Neuronal stem cell (in vitro differentiated cells): Measurements from ENCODE around the gene SELENOS.

Source experiments
- DNase-seq: peaks from one replicate; pipeline ENCODE4 v3.0.0-alpha.2; 2013; ENCODE audit warnings: low spot score
- H2AFZ ChIP-seq: one replicate; pipeline ENCODE4 v1.6.1; 2013; ENCODE audit warnings: mild to moderate bottlenecking, low read length, inconsistent platforms
- H2AK5ac ChIP-seq: 2 replicates; pipeline ENCODE4 v1.6.1; 2013; ENCODE audit warnings: low read depth, mild to moderate bottlenecking, inconsistent platforms, low read length, moderate library complexity, mixed read lengths
- H2BK120ac ChIP-seq: 2 replicates; pipeline ENCODE4 v1.6.1; 2013; ENCODE audit warnings: low read depth, mild to moderate bottlenecking, inconsistent platforms, low read length, moderate library complexity, mixed read lengths
- H2BK12ac ChIP-seq: one replicate; pipeline ENCODE4 v1.6.1; 2013; ENCODE audit warnings: low read length, inconsistent platforms
- H2BK15ac ChIP-seq: 2 replicates; pipeline ENCODE4 v1.6.1; 2013; ENCODE audit warnings: mild to moderate bottlenecking, low read length, inconsistent platforms, mixed read lengths
- H2BK5ac ChIP-seq: one replicate; pipeline ENCODE4 v1.6.1; 2013; ENCODE audit warnings: inconsistent platforms, mild to moderate bottlenecking, low read length, moderate library complexity
- H3K14ac ChIP-seq: one replicate; pipeline ENCODE4 v1.6.1; 2013; ENCODE audit warnings: low read length, inconsistent platforms
- H3K18ac ChIP-seq: 2 replicates; pipeline ENCODE4 v1.6.1; 2013; ENCODE audit warnings: low read length, inconsistent platforms
- H3K23ac ChIP-seq: 2 replicates; pipeline ENCODE4 v1.6.1; 2013; ENCODE audit warnings: low read depth, mild to moderate bottlenecking, mixed read lengths, low read length, inconsistent platforms; ENCODE audit not compliant: poor library complexity
- H3K27ac ChIP-seq: replicated peaks from 3 replicates; pipeline ENCODE4 v1.5.1; 2013; ENCODE audit warnings: low read length, inconsistent platforms
- H3K27me3 ChIP-seq, 3 experiments: 2 replicates each; pipeline ENCODE4 v1.6.1; 2013; ENCODE audit warnings: low read length in 3 of 3, mild to moderate bottlenecking in 2 of 3, inconsistent platforms in 1 of 3, low read depth in 1 of 3, mixed read lengths in 1 of 3, moderate library complexity in 1 of 3; ENCODE audit not compliant: control insufficient read depth in 3 of 3, insufficient read depth in 3 of 3
- H3K36me3 ChIP-seq, 2 donors: replicated peaks in 1 of 2; 2 replicates each; pipeline ENCODE4 v1.6.1; 2013; ENCODE audit warnings: low read length in 2 of 2; ENCODE audit not compliant: control insufficient read depth in 2 of 2, insufficient read depth in 2 of 2
- H3K4ac ChIP-seq: 2 replicates; pipeline ENCODE4 v1.6.1; 2013; ENCODE audit warnings: inconsistent platforms, mild to moderate bottlenecking, low read length, moderate library complexity
- H3K4me1 ChIP-seq, 2 donors: 1 replicate in 1 of 2; 2 replicates in 1 of 2; pipeline ENCODE4 v1.6.1; 2013; ENCODE audit warnings: low read length in 2 of 2, low read depth in 1 of 2; ENCODE audit not compliant: control insufficient read depth in 2 of 2, insufficient read depth in 1 of 2
- H3K4me2 ChIP-seq: one replicate; pipeline ENCODE4 v1.6.1; 2013; ENCODE audit warnings: mild to moderate bottlenecking, low read length, inconsistent platforms; ENCODE audit not compliant: insufficient read depth, poor library complexity, severe bottlenecking
- H3K4me3 ChIP-seq, 2 donors: 2 replicates each; pipeline ENCODE4 v1.5.1; 2013; ENCODE audit warnings: low read length in 2 of 2, mild to moderate bottlenecking in 2 of 2, inconsistent platforms in 1 of 2, moderate library complexity in 1 of 2
- H3K79me1 ChIP-seq: one replicate; pipeline ENCODE4 v1.6.1; 2013; ENCODE audit warnings: low read depth, mild to moderate bottlenecking, inconsistent platforms, low read length, moderate library complexity
- H3K9ac ChIP-seq: one replicate; pipeline ENCODE4 v1.6.1; 2013; ENCODE audit warnings: mild to moderate bottlenecking, low read depth, low read length, inconsistent platforms; ENCODE audit not compliant: poor library complexity
- H3K9me3 ChIP-seq, 2 donors: replicated peaks in 1 of 2; 2 replicates each; pipeline versions ENCODE3 to v1.6.1; 2013; ENCODE audit warnings: low read length in 2 of 2, mild to moderate bottlenecking in 2 of 2, inconsistent platforms in 1 of 2, low read depth in 1 of 2, mixed read lengths in 1 of 2, moderate library complexity in 1 of 2; ENCODE audit not compliant: control insufficient read depth in 2 of 2, insufficient read depth in 1 of 2
- H4K8ac ChIP-seq: one replicate; pipeline ENCODE4 v1.6.1; 2013; ENCODE audit warnings: low read depth, mild to moderate bottlenecking, inconsistent platforms, low read length, moderate library complexity
- H4K91ac ChIP-seq: one replicate; pipeline ENCODE4 v1.6.1; 2013; ENCODE audit warnings: low read length, low read depth, mild to moderate bottlenecking, inconsistent platforms; ENCODE audit not compliant: poor library complexity
- WGBS, 2 donors: extraction: QIAGEN DNeasy Blood & Tissue Kit; methylation state at CpG; one replicate each; pipeline ENCODE4 v1.1.7; 2013; ENCODE audit warnings: missing lambda C conversion rate in 2 of 2, mixed read lengths in 1 of 2; ENCODE audit not compliant: insufficient read length in 2 of 2, insufficient replicate concordance in 1 of 2; ENCODE audit errors: extremely low coverage in 2 of 2; 5-methylcytosine and 5-hydroxymethylcytosine counted together

Gene SELENOS

DNA sequence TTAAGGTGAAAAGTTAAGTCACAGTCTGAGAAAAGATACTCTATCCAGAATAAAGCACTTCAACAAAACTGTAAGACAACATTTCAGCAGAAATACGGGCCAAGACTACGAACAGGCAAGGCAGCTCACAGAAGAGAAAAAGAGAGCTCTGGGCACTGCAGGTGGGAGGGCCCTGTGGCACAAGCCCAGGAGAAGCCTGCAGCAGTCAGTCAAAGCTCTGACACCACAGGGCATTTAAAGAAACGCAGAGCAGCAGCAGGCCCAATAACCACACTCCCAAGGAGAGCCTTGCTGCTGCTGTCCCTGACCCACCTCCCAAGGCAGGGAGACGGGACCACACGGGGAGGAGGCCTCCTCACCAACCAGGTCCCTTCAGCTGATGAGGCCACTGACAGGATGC, 44.6 kb downstream of the SELENOS start:
- Histone ChIP-seq H2BK120ac (no peak overlapping the region), H3K27ac (no peak overlapping the region), H3K18ac (no peak overlapping the region), H3K4me3 (no peak overlapping the region), H2BK5ac (no peak overlapping the region), H2AFZ (no peak overlapping the region), H3K14ac (peak overlapping the region; percentile 31), H2AK5ac (no peak overlapping the region), H3K36me3 (peaks cover 10 to 69% of the 10 kb centered on the region in 2 donors), H3K4me1 (peaks cover 0 to 2% of the 10 kb centered on the region in 2 donors), H4K8ac (no peak overlapping the region), H3K79me1 (peaks cover 2% of the 10 kb centered on the region), H3K4me2 (peak overlapping the region; percentile 18), H4K91ac (no peak overlapping the region), H2BK15ac (no peak overlapping the region), H3K23ac (peak overlapping the region; percentile 5), H3K9ac (peak overlapping the region; percentile 24), H3K4ac (no peak overlapping the region), H2BK12ac (no peak overlapping the region), H3K27me3 (no peaks in the 10 kb centered on the region), H3K9me3 (peaks cover 2 to 23% of the 10 kb centered on the region in 2 donors)
- WGBS, 2 donors = no CpG with 5 or more reads among the region's 5 CpGs
- no peak for DNase-seq

DNA sequence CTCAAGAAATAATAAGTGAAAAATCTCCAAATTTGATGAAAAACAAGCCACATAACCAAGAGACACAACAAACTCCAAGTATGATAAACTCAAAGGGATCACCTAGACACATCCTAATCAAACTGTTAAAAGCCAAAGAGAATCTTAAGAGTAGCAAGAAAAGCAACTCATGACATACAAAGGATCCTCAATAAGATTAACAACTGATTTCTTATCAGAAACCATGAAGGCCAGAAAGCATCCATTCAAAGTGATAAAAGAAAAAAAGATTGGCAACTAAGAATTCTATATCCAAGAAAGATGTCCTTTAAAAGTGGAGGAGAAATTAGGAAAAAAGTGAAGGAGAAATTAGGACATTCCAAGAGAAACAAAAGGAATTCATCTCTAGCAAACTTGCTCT, 49.0 kb downstream of the SELENOS start:
- Histone ChIP-seq H2BK120ac (no peak overlapping the region), H2AK5ac (no peak overlapping the region), H3K4ac (no peak overlapping the region), H3K14ac (no peak overlapping the region), H4K8ac (no peak overlapping the region), H3K18ac (no peak overlapping the region), H3K36me3 (peaks cover 5 to 78% of the 10 kb centered on the region in 2 donors), H3K27me3 (no peaks in the 10 kb centered on the region), H2AFZ (no peak overlapping the region), H3K4me3 (no peak overlapping the region), H3K27ac (no peak overlapping the region), H3K4me2 (no peak overlapping the region), H3K4me1 (peaks cover 0 to 2% of the 10 kb centered on the region in 2 donors), H2BK15ac (no peak overlapping the region), H2BK5ac (no peak overlapping the region), H3K9ac (no peak overlapping the region), H3K79me1 (peaks cover 8% of the 10 kb centered on the region), H3K23ac (no peak overlapping the region), H4K91ac (no peak overlapping the region), H2BK12ac (no peak overlapping the region), H3K9me3 (peaks cover 2 to 21% of the 10 kb centered on the region in 2 donors)
- DNase-seq = no peak

DNA sequence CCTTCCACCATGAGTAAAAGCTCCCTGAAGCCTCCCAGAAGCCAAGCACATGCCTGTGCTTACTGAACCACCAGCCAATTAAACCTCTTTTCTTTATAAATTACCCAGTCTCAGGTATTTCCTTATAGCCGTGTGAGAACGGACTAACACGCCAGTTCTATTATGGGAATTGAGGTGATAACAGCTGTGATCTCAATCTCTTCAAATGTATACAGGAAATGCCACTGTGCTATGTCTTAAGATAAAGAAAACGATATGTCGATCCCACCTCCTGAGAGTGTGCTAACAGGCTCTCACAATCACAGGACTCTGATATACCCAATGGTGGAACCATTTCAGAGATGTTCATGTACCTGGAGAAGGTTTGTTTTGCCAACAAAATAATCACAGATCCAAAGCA, 51.6 kb downstream of the SELENOS start:
- Histone ChIP-seq H3K18ac (no peak overlapping the region), H3K9ac (no peak overlapping the region), H3K4me3 (no peak overlapping the region), H3K9me3 (peaks cover 0 to 15% of the 10 kb centered on the region in 2 donors), H3K27me3 (no peaks in the 10 kb centered on the region), H4K8ac (no peak overlapping the region), H2BK15ac (no peak overlapping the region), H3K36me3 (peaks cover 0 to 54% of the 10 kb centered on the region in 2 donors), H3K14ac (no peak overlapping the region), H3K23ac (no peak overlapping the region), H2BK12ac (no peak overlapping the region), H2AK5ac (no peak overlapping the region), H2BK120ac (no peak overlapping the region), H3K4ac (no peak overlapping the region), H3K4me2 (no peak overlapping the region), H3K4me1 (no peaks in the 10 kb centered on the region), H3K79me1 (peaks cover 6% of the 10 kb centered on the region), H3K27ac (no peak overlapping the region), H4K91ac (no peak overlapping the region), H2AFZ (no peak overlapping the region), H2BK5ac (no peak overlapping the region)
- no CpG with 5 or more reads among the region's 5 CpGs for WGBS, 2 donors
- no peak for DNase-seq
